Lower leg skin (tissue), 3 donors: ENCODE results near the gene LIPJ.

Experiments used
- POLR2A ChIP-seq, 2 donors: fragments of 450-650 bp; IDR thresholded peaks; one replicate each; pipeline ENCODE4 v1.6.1; 2016 to 2017; ENCODE audit warnings: antibody characterized with exemption in 2 of 2, mild to moderate bottlenecking in 1 of 2, moderate library complexity in 1 of 2
- TF ChIP-seq, protein P1 (sequence below), 3 donors: fragments of 450-650 bp; IDR thresholded peaks; one replicate each; pipeline ENCODE4 v1.5.1; 2016; ENCODE audit warnings: antibody characterized with exemption in 3 of 3, mild to moderate bottlenecking in 3 of 3, moderate library complexity in 2 of 3

- no peak for TF ChIP-seq POLR2A (IDR thresholded peaks at IDR 0.05)
- TF ChIP-seq, protein P1, sequence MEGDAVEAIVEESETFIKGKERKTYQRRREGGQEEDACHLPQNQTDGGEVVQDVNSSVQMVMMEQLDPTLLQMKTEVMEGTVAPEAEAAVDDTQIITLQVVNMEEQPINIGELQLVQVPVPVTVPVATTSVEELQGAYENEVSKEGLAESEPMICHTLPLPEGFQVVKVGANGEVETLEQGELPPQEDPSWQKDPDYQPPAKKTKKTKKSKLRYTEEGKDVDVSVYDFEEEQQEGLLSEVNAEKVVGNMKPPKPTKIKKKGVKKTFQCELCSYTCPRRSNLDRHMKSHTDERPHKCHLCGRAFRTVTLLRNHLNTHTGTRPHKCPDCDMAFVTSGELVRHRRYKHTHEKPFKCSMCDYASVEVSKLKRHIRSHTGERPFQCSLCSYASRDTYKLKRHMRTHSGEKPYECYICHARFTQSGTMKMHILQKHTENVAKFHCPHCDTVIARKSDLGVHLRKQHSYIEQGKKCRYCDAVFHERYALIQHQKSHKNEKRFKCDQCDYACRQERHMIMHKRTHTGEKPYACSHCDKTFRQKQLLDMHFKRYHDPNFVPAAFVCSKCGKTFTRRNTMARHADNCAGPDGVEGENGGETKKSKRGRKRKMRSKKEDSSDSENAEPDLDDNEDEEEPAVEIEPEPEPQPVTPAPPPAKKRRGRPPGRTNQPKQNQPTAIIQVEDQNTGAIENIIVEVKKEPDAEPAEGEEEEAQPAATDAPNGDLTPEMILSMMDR (IDR thresholded peaks at IDR 0.05): no peak
These were observed 66.1 kb downstream of the LIPJ start for GRCh38 chr10:88652616-88653015.
